Cerebellar cortex (tissue), 1 donor: ENCODE measurements around the gene EIF5A.

Experiments
- DNase-seq: peaks from one replicate; pipeline ENCODE4 v3.0.0-alpha.2; 2015; ENCODE audit warnings: low spot score

EIF5A gene

GRCh38 chr17:7313890-7314718, 6.7 kb downstream of the EIF5A start:
- DNase-seq = peak; percentile 34

GRCh38 chr17:7314719-7315569, 7.5 kb downstream of the EIF5A start, which contains the start of gene GPS2:
GPS2 (minus strand) TSS chr17:7315360; CDS start chr17:7315052, 308 bp downstream.
- DNase-seq = peak; percentile 86

- DNase-seq = no peak
These were observed 8.3 kb downstream of the EIF5A start for GRCh38 chr17:7315570-7316235.

- no peak for DNase-seq
These were observed 9.9 kb downstream of the EIF5A start for GRCh38 chr17:7317161-7317803.

GRCh38 chr17:7318121-7318860, 10.9 kb downstream of the EIF5A start:
- DNase-seq = no peak

GRCh38 chr17:7321466-7321865, 14.0 kb downstream of the EIF5A start:
- DNase-seq = no peak

GRCh38 chr17:7322520-7323194, 15.2 kb downstream of the EIF5A start:
- DNase-seq = no peak

GRCh38 chr17:7323731-7324437, 16.5 kb downstream of the EIF5A start:
- DNase-seq = no peak

- no peak for DNase-seq
These were observed 17.0 kb downstream of the EIF5A start for GRCh38 chr17:7324438-7324779.

GRCh38 chr17:7325031-7325528, 17.7 kb downstream of the EIF5A start:
- DNase-seq = no peak

- DNase-seq = no peak
These were observed 18.8 kb downstream of the EIF5A start for GRCh38 chr17:7326186-7326585.

- no peak for DNase-seq
These were observed 19.6 kb downstream of the EIF5A start for GRCh38 chr17:7327056-7327455.

- no peak for DNase-seq
These were observed 20.1 kb downstream of the EIF5A start for GRCh38 chr17:7327501-7327900.

GRCh38 chr17:7328009-7328408, 20.6 kb downstream of the EIF5A start:
- DNase-seq = no peak

GRCh38 chr17:7328840-7329373, 21.5 kb downstream of the EIF5A start, which contains the start of gene NEURL4:
NEURL4 (minus strand) TSS chr17:7329335; CDS start chr17:7329312, 23 bp downstream.
- DNase-seq = no peak

GRCh38 chr17:7329374-7329996, 22.1 kb downstream of the EIF5A start:
- peak; percentile 99 for DNase-seq

GRCh38 chr17:7329997-7330637, 22.7 kb downstream of the EIF5A start:
- peak; percentile 86 for DNase-seq

GRCh38 chr17:7330638-7331015, 23.2 kb downstream of the EIF5A start:
- DNase-seq = no peak

- no peak for DNase-seq
These were observed 24.7 kb downstream of the EIF5A start for GRCh38 chr17:7332111-7332510.
